ENCODE results near the gene SEZ6.

The SEZ6 gene

GRCh38 chr17:28991779-28992178 is 14.1 kb downstream of the SEZ6 start:
- no peak for ATAC-seq
- no peak for TF ChIP-seq BACH2 (CRISPR knock-in tag; IDR thresholded peaks at IDR 0.05; ENCODE audit: borderline replicate concordance)
- no peak for TF ChIP-seq TCF4 (CRISPR knock-in tag; IDR thresholded peaks at IDR 0.05; ENCODE audit: borderline replicate concordance)
- TF ChIP-seq OSR1 (CRISPR knock-in tag; IDR thresholded peaks at IDR 0.05) = no peak
- TF ChIP-seq ZFP3 (CRISPR knock-in tag; IDR thresholded peaks at IDR 0.05) = no peak

- TF ChIP-seq PPARA (CRISPR knock-in tag; IDR thresholded peaks at IDR 0.05; ENCODE audit: borderline replicate concordance) (no peak), RARB (CRISPR knock-in tag; IDR thresholded peaks at IDR 0.05) (no peak), POU6F1 (CRISPR knock-in tag; IDR thresholded peaks at IDR 0.05; ENCODE audit: borderline replicate concordance, low read depth) (no peak), CREB5 (CRISPR knock-in tag; IDR thresholded peaks at IDR 0.05; ENCODE audit: low read depth) (no peak), PATZ1 (CRISPR knock-in tag; IDR thresholded peaks at IDR 0.05; ENCODE audit: borderline replicate concordance) (no peak), ISL1 (CRISPR knock-in tag; IDR thresholded peaks at IDR 0.05) (no peak), ZNF70 (CRISPR knock-in tag; IDR thresholded peaks at IDR 0.05) (no peak), TOX (CRISPR knock-in tag; IDR thresholded peaks at IDR 0.05; ENCODE audit: borderline replicate concordance) (no peak), CSDC2 (CRISPR knock-in tag; IDR thresholded peaks at IDR 0.05) (no peak), CSRNP3 (CRISPR knock-in tag; IDR thresholded peaks at IDR 0.05) (no peak), ZFP30 (CRISPR knock-in tag; IDR thresholded peaks at IDR 0.05) (no peak)
- ATAC-seq = no peak
These were observed 16.8 kb downstream of the SEZ6 start for GRCh38 chr17:28989028-28989427.

- TF ChIP-seq ARNTL (CRISPR knock-in tag; IDR thresholded peaks at IDR 0.05; ENCODE audit: borderline replicate concordance, low read depth) = no peak
- TF ChIP-seq POU6F1 (CRISPR knock-in tag; IDR thresholded peaks at IDR 0.05; ENCODE audit: borderline replicate concordance, low read depth) = no peak
- TF ChIP-seq TOX (CRISPR knock-in tag; IDR thresholded peaks at IDR 0.05; ENCODE audit: borderline replicate concordance) = no peak
- TF ChIP-seq ZC3H10 (CRISPR knock-in tag; IDR thresholded peaks at IDR 0.05) = no peak
- no peak for TF ChIP-seq ZNF8 (CRISPR knock-in tag; IDR thresholded peaks at IDR 0.05)
- TF ChIP-seq ESRRG (CRISPR knock-in tag; IDR thresholded peaks at IDR 0.05) = no peak
- no peak for TF ChIP-seq PATZ1 (CRISPR knock-in tag; IDR thresholded peaks at IDR 0.05; ENCODE audit: borderline replicate concordance)
- no peak for TF ChIP-seq ZNF565 (CRISPR knock-in tag; conservative IDR thresholded peaks at IDR 0.05; ENCODE audit: low read depth)
- TF ChIP-seq GLIS3 (CRISPR knock-in tag; IDR thresholded peaks at IDR 0.05) = no peak
- TF ChIP-seq TSHZ2 (CRISPR knock-in tag; IDR thresholded peaks at IDR 0.05) = no peak
- no peak for TF ChIP-seq RARB (CRISPR knock-in tag; IDR thresholded peaks at IDR 0.05)
- no peak for ATAC-seq
These were observed 17.4 kb downstream of the SEZ6 start for GRCh38 chr17:28988475-28988874.

Data from SK-N-SH treated with all-trans-retinoic acid at 6 μM for 48 hours (cell line).